GM19035 (cell line): Measurements from ENCODE around the gene SERPINA4.

Experiments
- ATAC-seq: cut with Tn5 transposase; IDR thresholded peaks from one replicate; pipeline ENCODE4 v1.9.1; 2021; ENCODE audit not compliant: unreplicated experiment

The SERPINA4 gene

DNA sequence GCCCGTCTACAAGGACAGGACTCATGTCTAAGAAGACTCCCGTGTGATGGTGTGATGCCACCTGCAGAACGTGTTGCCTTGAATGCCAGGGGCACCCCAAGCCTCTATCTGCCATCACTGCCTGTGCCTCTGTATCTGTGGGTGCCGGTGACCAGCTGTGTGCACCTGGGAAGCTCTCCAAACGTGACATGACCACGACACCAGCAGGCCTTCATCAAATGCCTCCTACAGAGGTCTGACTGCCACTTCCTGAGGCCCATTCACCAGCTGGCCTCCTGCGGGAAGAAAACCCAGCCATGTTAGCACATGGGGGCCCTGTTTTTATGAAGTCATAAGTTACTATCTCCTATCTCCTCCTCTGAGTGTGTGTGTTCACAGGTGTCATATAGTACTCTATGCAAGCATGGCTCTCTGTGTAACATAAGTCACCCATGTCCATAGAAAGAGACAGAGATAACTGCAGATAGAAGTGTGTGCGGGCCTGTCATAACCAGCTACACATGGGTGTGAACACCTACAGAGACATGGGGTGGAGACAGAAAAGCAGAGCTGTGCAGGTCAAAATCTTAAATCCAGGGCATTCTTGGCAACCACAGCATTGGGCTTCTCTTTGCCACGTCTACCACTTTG, 18.3 kb upstream of the SERPINA4 start:
- ATAC-seq: no peak

DNA sequence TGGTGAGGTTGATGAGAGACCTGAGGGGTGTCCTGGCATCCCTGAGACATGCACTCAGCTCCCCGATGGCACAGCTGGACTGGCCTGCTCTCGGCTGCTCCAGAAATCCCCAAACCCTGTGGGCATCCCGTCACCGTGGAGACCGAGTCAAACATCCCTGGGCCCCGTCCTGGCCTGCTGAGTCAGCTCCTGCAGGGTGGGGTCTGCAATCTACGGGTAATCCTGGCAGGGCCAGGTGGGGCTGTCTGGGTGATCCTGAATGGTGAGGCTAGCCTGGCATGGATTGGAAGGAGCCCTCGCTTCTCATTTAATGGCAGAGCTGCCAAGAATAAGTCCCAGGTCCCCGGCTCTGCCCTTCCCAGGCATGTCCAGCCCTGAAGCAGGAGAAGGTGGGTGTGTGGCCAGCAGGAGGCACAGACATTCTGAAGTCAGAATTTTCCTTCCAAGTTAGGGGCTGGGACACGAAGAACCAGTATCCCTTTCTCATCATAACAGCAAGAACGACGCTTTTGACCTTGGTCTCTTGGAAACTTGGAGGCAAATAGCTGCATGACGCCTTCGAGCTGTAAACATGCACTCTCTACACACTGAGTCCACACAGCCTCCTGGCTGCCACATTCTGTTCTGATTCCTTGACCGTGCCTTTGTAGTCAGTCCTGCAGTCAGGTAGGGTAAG, 17.7 kb upstream of the SERPINA4 start:
- ATAC-seq: no peak

DNA sequence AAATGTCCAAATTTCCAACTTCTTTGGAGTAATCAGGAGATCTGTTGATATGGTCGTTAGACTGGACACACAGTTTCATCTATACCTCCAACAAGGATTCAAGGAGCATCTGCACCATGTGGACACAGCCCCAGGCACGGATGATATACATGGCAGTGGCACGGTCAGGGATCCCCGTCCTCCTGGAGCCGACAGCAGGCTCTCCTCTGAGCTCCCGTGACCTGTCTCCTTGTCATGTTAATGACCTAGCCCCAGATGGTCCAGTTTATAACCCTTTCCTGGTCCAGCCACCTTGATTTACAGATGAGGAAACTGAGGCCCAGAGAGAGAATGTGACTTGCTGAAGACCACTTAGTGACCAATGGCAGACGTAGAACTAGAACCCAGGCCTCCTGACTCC, 16.5 kb upstream of the SERPINA4 start:
- ATAC-seq: no peak

DNA sequence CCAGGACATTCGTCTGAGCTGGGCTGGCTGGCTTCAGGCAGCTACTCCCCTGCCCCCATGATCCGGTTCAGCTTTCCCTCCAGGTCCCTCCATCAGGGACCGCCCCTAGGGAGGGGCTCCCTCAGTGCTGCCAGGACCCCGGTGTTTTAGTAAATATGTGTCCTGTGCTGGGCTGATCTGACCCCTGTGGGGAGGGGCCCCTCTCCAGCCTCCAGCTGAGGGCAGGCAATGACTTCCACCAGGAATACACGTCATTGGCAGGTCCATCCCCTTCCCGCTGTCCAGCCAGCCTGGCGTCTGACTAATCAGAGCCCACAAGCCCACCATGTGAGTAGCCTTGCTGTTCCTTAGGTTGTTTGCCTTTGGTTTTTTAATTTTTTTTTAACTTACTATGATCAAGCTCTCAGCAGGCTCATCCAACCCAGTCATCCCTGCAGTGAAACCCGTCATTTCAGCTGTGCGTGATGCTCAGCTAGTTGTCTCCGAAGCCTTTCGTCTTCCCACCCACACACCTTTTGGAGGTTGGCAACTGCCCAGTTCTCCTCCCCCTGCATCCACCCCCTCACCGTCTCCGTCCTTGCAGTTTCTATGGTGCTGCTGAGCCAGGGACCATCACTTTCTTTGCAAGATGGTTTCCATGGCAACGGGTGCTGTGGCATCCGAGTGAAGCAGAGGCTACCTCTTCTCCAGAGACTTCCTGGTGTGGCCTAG, 16.0 kb upstream of the SERPINA4 start:
- ATAC-seq: no peak

DNA sequence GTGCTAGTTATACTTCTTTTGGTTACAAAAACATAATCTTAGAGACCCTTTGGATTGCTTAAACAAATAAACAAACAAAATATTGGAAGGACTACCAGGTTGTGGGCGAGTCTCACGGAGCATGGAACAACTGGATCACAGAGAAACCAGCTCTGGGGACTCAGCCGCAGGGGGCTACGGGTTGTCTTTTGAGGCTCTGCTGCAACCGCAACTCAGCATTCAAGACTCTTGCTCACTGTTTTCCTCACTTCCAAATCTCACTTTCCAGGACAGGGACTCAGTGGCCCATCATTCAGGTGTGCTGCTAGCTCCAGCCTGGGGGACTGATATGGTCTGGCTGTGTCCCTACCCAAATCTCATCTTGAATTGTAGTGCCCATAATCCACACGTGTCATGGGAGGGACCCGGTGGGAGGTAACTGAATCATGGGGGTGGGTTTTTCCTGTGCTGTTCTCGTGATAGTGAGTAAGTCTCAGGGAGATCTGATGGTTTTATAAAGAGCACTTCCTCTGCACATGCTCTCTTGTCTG, 14.0 kb upstream of the SERPINA4 start:
- no peak for ATAC-seq

DNA sequence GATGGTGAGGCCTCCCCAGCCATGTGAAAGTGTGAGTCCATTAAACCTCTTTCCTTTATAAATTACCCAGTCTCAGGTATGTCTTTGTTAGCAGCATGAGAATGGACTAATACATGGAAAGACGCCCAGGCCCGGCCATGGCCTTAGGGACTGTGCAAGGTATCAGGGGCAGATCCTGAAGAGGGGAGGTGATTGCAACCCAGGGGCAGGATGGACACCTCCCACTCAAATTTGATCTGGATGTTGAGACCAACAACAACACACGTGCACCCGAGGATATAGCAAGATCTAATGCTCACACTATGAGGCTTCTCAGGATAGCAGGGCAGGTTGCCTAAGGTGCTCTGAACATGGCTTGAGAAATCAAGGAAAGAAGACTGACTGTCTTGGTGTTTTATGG, 13.5 kb upstream of the SERPINA4 start:
- ATAC-seq: no peak

DNA sequence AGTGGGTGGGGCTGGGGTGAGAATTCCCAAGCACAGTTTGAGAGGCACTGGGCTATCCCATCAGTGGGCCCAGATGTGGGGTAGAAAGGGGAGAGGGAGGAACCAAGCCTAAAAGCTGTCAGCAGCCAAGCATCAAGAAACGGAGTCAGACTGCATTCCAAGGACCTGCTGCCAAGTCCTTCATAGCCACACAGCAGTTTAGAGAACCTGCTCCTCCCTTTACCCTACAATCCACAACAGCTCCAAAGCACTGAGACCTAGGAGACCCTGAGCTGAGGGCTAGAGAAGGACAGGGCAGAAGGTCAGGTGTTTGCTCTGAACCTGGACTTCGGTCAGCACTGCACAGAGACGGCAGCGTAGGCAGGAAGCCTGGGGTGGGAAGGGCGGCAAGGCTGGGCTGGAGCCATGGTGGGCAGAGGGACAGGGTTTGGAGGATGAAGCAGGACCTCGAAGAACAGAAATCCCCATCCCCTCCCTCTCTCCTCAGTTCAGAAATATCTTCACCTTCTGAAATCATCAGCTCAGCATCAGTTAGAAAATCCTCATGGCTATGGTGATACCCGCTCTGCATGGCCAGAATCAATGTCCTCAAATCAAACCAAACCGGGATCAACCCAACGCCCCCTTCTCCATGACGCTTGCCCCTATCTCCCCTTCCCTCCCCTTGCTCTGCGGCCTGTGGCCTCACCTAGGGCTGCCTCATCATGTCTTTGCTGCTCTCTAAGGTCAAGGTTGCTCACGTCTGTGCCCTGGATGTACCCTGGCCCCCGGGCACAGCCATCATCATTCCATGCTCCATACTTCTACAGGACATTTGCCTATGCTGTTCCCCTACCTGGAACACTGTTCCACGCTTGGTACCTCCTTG, 12.9 kb upstream of the SERPINA4 start:
- no peak for ATAC-seq

DNA sequence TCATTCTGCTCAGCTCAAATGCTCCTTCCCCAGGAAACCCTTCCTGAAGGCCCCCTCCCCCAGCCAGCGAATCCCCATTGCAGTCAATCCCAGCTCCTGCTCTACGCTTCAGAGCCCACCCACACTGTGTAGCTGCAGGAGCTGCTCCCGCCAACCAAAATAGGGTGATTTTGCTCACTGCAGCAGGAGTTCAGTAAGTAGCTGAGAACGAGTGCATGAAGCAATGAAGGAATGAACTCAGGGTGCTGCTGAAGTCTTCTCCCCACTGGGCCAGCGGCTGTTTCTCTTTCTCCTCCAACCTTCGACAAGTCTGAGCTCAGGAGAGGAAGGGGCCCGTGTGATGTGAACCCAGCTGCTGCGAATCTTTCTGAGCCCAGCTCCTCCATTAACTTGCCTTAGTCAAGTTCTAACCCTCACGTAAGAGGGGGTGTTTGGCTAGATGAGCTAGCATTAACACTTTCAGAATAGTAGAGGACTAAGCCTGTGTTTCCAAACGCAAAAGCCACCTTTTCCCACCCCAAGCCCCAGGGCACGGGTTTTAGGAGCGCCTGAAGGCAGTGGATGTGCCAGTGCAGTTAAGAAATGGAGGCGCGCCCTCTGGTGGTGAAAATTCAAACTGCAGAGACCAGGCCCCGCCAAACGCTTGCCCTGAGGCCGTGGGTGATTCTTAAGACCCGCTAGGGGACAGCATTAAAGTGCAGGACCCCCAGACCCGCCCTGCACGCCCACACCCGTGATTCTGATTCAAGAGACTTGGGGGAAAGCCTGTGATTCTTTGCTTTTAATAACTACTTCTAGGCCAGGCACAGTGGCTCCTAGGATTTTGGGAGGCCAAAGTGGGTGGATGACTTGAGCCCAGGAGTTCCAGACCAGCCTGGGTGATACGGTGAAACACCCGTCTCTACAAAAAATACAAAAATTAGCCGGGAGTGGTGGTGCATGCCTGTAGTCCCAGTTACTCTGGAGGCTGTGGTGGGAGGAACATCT, 11.9 kb upstream of the SERPINA4 start:
- peak; percentile 60 for ATAC-seq

DNA sequence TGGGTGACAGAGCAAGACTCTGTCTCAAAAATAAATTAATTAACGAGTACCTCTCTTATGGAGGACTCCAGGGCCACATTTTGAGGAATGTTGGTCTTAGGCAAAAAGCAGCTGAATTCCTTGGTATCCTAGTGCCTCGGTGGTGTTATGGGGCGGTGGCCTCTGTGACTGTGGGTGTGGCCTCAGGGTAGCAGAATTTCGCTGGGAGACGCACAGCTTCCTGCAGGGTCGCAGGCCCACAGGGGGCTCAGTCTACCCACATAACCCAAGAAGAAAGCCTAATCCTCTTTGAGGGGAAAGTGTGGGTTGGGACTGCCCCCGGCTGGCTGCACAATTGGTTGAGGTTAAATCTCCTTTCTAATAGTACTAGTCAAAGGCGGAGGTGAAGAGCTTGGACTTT, 11.2 kb upstream of the SERPINA4 start:
- no peak for ATAC-seq

DNA sequence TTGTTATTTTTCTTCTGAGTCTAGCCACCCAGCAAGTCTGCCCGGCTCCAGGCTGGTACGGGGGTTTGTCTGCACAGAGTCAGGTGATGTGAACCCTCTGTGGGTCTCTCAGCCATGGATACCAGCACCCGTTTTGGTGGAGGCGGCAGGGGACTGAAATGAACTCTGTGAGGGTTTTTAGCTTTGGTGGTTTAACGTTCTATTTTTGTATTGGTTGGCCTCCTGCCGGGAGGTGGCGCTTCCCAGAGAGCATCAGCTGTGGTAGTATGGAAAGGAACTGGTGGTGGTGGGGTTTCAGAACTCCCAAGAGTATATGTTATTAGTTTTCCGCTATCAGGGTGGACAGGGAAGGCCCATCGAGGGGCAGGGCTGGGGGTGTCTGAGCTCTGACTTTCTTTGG, 5.3 kb upstream of the SERPINA4 start:
- no peak for ATAC-seq

DNA sequence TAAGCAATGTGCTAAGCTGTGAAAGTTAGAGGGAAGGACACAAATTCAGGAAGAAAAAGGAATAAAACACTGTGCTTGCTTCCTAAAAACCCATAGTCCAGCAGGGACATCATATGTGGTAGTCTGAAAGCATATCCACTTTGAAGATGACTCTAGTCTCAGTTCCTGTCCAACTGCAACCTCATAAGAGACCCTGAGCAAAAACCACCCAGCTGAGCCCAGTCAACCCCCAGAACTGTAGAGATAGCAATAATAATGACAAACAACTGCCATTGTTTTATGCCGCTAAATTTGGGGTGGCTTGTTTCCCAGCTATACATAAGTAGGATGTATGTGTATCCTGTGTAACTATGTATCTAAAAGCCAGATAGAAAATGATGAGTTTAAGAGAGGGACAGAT, 3.9 kb upstream of the SERPINA4 start:
- ATAC-seq: no peak

DNA sequence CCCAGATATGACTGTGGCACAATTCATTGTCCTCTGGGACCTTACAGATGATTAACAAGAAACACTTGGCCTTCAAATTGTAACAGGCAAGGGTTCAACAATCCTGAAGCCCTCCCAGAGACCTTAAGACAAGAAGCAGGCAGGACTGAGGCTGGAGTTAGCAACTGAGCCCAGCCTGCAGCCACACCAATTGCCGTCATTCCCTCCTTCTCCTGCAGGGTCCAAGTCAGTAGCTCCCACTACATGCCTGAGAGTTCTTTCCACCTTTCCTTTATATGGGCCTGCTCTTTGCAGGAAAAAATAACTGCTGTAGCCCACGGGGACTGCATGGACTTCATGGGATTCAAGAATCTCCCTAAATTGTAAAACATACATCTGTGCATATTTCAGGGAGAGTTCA, 2.4 kb upstream of the SERPINA4 start:
- ATAC-seq: no peak

DNA sequence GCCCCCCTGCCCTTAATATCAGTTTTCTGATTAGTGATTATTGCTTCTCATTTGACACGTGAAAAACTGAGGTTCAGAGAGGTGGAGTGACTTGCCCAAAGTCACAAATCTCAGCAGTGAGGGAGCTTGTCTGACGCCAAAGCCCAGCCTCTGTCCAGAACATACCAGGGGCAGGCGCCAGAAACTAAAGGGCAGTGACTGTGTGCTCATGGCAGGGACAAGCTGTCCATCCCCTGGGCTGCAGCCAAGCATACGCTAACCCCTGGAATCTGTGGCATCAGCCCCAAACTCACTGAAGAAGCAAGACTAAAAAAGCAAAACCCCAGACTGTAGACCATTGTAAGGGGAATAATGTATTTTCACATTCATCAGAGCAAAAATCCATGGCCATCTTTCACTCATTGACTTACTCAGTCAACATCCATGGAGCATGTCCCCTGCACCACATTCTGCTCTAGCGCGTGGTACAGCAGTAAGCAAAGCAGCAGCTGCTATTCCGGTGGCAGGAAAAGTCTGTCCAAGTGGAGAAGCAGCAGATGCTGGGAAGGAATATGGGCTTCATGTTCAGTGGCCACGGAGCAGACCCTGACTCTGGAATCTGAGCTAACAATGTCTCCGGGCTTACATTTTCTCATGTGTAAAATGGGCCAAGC, 1.5 kb upstream of the SERPINA4 start:
- no peak for ATAC-seq

DNA sequence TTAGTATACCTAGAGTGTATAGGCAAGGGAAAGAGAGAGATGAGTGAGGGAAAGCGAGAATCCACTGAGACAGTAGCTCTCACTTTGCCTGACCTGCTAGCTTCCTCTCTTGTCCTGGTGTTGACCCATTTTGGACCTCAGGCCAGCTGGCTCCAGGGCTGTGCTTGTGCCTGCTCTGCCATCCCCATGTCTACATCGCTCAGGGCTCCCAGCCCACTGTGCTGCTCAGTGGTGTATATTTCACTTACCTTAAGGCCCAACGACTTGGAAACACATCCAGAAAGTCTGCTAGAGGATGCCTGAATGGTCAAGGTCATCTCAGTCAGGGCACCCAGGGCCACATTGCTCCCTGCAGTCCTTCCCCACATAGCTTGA, 964 bp upstream of the SERPINA4 start:
- no peak for ATAC-seq

DNA sequence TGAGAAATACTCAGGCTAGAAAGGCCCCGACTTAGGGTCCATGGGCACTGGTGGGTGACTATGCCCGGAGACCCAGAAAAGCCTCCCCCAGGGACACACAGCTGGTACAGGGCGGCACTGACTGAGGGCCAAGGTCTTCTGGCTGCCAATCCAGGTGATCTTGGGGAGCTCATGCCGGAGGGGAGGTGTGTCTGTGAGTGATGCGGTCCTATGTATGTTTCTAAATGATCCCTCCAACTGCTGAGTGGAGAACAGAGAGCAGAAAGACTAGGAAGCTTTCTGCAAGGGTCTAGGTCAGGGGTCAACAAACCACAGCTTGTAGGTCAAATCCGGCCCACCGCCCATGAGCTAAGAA, 391 bp downstream of the SERPINA4 start:
- no peak for ATAC-seq

DNA sequence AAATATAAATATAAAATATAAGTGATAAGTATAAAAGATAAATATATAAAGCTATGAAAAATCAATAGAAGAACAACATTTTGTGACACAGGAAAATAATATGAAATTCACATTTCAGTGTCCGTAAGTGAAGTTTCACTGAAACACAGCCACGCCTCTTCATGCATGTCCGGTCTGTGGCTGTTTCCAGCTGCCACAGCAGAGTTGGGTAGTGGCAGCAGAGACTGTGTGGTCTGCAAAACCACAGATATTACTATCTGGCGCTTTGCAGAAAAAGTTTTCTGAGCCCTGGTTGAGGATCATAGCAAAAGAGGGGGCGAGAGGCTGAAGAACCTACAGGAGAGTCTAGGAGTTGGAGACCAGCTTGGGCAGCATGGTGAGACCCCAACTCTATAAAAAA, 780 bp downstream of the SERPINA4 start:
- no peak for ATAC-seq

DNA sequence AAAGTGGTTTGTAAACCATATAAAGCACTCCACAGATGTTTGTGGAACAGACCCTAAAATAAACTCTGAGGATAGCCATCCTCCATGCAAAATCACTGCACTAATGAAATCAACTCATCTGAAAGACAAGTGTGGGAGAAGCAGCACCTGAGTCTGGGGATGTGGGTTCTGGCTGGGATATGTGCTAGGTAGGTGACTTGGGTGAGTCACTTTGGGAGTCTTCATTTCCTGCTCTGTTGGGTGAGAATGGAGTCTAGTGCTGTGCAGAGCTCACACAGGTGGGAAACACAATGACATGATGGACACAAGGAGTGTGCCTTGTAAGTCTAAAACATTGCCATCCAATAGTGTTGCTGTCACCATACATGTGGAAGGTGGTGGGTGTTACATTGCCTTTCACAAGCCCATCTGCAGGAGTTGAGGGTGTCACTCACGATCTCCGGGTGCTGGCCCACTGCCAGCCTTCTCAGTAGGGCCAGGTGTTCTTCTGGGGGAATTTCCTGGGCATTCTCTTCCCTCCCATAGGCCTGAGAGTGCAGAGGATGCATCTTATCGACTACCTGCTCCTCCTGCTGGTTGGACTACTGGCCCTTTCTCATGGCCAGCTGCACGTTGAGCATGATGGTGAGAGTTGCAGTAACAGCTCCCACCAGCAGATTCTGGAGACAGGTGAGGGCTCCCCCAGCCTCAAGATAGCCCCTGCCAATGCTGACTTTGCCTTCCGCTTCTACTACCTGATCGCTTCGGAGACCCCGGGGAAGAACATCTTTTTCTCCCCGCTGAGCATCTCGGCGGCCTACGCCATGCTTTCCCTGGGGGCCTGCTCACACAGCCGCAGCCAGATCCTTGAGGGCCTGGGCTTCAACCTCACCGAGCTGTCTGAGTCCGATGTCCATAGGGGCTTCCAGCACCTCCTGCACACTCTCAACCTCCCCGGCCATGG, 2.0 kb downstream of the SERPINA4 start:
- ATAC-seq: no peak

DNA sequence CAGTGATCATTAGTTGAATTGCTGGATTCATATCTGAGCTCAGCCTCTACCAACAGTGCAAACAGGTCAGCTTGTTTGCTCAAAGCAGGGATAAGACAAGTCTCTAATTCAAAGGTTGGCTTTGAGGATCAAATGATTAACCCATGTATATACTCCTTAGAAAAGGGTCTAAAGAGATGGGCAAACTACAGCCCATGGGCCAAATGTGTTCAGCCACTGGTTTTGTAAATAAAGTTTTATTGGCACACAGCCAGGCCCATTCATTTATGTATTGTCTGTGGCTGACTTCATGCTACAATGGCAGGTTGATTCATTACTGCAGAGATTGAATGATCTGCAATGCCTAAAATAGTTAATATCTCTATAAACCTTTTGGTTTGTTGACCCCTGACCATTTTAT, 3.1 kb downstream of the SERPINA4 start:
- no peak for ATAC-seq

DNA sequence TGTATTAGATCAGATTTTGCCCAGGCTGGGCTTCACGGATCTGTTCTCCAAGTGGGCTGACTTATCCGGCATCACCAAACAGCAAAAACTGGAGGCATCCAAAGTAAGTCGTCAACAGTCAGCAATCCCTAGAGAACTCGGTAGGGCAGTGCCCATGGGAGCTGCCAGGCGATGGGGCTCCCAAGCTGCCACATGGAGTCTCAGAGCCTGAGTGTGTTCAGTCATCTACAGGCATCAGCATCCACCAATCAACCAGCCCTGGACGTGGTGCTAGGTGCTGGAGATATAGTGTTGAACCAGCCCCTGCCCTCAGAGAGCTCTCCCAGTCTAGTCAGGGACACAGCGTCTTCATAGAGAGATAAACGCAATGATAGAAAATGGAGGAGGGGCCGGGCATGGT, 6.9 kb downstream of the SERPINA4 start:
- ATAC-seq: no peak
